ENCODE data around the gene EXOC6B. TPM values are rescaled to one million over a fixed set of nuclear protein-coding genes. Genes with fewer than 3 reads are reported as not detected.

Gene EXOC6B
- total and polyA plus RNA-seq, 3 donors from 2014 or later, result 27.7 to 45.2 (median 31.7) TPM

DNA sequence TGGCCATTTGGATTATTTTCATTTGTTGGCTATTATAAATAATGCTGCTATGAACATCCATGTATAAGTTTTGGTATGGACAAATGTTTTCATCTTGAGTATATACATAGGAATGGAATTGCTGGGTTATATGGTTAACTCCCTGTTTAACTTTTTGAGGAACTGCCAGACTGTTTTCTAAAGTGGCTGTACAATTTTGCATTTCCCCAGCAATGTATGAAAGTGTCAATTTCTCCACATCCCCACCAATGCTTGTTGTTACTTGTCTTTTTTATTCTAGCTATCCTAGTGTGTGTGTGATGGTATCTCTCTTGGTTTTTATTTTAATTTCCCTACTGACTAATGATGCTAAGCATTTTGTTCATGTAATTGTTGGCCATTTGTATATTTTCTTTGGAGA is 587.5 kb downstream of the EXOC6B start:
- H3K4me1 ChIP-seq, result no peaks in the 10 kb centered on the region
- no peak overlapping the region for H3K27ac ChIP-seq
- no peaks in the 10 kb centered on the region for H3K27me3 ChIP-seq
- no peak for DNase-seq
- H3K9me3 ChIP-seq, result no peaks in the 10 kb centered on the region
- H3K36me3 ChIP-seq (ENCODE audit: low read depth, missing control alignments), result no peaks in the 10 kb centered on the region
- H3K4me3 ChIP-seq, result no peak overlapping the region
- intact Hi-C loops (cut with DNase I; ENCODE audit: low total_unique reads), result no loop called here
- TF ChIP-seq POLR2A (IDR thresholded peaks at IDR 0.05), result no peak
- TF ChIP-seq, protein P1, sequence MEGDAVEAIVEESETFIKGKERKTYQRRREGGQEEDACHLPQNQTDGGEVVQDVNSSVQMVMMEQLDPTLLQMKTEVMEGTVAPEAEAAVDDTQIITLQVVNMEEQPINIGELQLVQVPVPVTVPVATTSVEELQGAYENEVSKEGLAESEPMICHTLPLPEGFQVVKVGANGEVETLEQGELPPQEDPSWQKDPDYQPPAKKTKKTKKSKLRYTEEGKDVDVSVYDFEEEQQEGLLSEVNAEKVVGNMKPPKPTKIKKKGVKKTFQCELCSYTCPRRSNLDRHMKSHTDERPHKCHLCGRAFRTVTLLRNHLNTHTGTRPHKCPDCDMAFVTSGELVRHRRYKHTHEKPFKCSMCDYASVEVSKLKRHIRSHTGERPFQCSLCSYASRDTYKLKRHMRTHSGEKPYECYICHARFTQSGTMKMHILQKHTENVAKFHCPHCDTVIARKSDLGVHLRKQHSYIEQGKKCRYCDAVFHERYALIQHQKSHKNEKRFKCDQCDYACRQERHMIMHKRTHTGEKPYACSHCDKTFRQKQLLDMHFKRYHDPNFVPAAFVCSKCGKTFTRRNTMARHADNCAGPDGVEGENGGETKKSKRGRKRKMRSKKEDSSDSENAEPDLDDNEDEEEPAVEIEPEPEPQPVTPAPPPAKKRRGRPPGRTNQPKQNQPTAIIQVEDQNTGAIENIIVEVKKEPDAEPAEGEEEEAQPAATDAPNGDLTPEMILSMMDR (IDR thresholded peaks at IDR 0.05), result no peak

DNA sequence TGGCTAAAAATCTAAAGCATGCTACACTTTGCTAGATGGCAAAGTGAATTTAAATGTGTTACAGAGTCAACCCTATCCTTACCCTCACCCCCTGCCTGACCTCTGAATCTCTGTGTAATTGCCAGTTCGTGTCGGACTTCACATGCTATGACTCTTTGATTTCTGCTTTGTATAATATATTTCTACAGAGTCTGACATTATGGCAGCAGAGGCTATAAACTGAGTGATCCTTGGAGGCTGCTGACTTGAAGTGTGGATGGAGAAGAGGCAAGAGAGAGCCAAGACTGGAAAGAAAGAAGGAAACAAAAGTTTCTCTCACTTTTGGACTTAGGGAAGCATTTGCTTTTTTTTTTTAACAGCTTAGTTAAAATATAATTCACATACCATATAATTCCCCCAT is 588.3 kb downstream of the EXOC6B start:
- Histone ChIP-seq H3K27ac (no peak overlapping the region), H3K4me3 (no peak overlapping the region), H3K27me3 (no peaks in the 10 kb centered on the region), H3K36me3 (ENCODE audit: low read depth, missing control alignments) (no peaks in the 10 kb centered on the region), H3K4me1 (no peaks in the 10 kb centered on the region), H3K9me3 (no peaks in the 10 kb centered on the region)
- intact Hi-C loops (cut with DNase I; ENCODE audit: low total_unique reads), result no loop called here
- no peak for DNase-seq
- 70 to 75% methylated on average over 2 of the region's 2 CpGs for WGBS, 2 donors
- no peak for TF ChIP-seq POLR2A (IDR thresholded peaks at IDR 0.05)
- TF ChIP-seq, protein P1 (IDR thresholded peaks at IDR 0.05), result no peak

DNA sequence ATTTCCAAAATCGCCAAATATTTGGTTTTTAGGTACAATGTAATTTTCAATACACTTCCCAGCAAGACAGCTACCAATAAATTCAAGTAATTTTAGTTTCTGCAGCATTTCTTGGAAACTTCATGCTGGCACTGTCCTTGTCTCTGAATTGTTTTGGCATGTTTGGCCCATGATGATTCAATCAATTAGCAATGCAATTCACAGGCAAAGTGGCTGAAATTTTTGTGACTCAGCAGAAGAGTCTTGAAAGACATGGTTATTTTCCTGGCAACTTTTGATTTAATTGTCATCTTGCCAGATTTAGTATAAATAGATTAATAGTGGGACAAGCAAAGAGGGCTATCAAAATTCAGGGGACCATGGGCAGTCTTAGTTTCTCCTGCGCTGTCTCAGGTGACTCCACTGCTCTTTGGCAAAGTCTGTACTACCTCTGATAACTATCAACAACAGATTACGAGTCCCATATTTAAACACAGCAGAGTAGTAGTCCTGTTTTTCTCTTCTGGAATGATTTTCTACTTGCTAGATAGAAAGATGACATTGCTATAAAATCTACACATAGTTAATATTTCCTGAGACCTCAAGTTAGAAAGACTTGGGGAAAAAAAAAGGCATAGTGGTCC is 589.3 kb downstream of the EXOC6B start:
- Histone ChIP-seq H3K9me3 (no peaks in the 10 kb centered on the region), H3K4me3 (no peak overlapping the region), H3K27ac (no peak overlapping the region), H3K4me1 (no peaks in the 10 kb centered on the region), H3K36me3 (ENCODE audit: low read depth, missing control alignments) (no peaks in the 10 kb centered on the region), H3K27me3 (no peaks in the 10 kb centered on the region)
- TF ChIP-seq POLR2A (IDR thresholded peaks at IDR 0.05), result no peak
- TF ChIP-seq, protein P1 (IDR thresholded peaks at IDR 0.05), result no peak
- DNase-seq, result no peak
- 89 to 91% methylated on average over 3 of the region's 3 CpGs for WGBS, 2 donors
- intact Hi-C loops (cut with DNase I; ENCODE audit: low total_unique reads), result no loop called here

DNA sequence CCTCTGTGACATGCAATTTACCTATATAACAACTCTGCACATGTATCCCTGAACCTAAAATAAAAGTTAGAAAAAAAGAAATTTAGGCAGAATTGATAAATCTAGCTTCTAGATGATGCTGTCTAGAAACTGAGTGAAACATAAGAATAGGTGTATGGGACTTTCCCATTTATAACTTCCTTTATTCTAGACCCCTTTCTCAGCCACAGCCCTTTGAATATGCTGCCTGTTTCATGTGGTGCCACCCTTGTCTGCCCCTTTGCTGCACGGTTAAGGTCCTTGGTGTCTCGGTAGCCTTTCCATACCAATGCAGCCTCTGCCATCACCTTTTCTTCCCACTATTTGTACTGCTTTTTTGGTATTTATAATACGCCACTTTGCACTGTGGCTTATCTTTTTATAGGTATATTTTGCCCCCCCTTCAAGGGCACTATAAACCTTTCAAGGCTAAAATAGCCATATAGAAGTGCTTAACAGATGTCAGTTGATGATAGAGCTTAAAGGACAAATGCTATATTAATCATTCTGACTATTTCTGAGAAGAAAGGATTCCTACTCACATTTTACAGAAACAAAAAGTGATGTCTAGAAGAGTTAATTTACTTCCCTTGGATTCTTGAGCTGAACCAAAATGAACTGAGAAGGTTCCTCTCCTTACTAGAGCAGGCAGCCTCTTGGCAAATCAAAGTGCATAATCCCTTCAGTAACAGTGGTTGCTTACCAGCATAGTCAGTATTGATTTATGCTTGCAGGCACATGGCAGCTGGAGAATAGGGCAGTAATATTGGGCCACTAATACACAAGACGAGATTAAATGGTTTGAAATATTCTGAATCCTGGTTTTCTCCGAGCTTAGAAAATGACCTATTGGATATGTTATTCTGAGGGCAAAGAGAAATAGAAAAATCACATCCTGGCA is 590.1 kb downstream of the EXOC6B start:
- Histone ChIP-seq H3K36me3 (ENCODE audit: low read depth, missing control alignments) (no peaks in the 10 kb centered on the region), H3K4me3 (no peak overlapping the region), H3K27ac (no peak overlapping the region), H3K9me3 (no peaks in the 10 kb centered on the region), H3K27me3 (no peaks in the 10 kb centered on the region), H3K4me1 (no peaks in the 10 kb centered on the region)
- DNase-seq, result no peak
- TF ChIP-seq, protein P1 (IDR thresholded peaks at IDR 0.05), result no peak
- TF ChIP-seq POLR2A (IDR thresholded peaks at IDR 0.05), result no peak
- intact Hi-C loops (cut with DNase I; ENCODE audit: low total_unique reads), result no loop called here
- WGBS, 2 donors, result 87 to 93% methylated on average over 5 of the region's 5 CpGs
